SK-N-SH (cell line): ENCODE measurements around the gene SUCNR1. TPM values are rescaled to one million over a fixed set of nuclear protein-coding genes. Genes with fewer than 3 reads are reported as not detected.
"Not testable (repeated sequence)": the region's sequence is repeated elsewhere in the genome, so short reads cannot be mapped to it uniquely, and the experiment has no call there.

Experiments used
- CTCF ChIA-PET: fragments of 300-600, 350-600 bp; formaldehyde crosslinking; extraction: SDS; loops from one replicate; lab custom pipeline; 2021; lab: Yijun Ruan, JAX
- POLR2A ChIA-PET: fragments of 350-600 bp; sonication (Branson Sonifier 250); formaldehyde crosslinking; extraction: SDS; loops from one replicate; lab custom pipeline; 2020; ENCODE audit warnings: antibody characterized with exemption, inconsistent platforms; lab: Yijun Ruan, JAX
- DNase-seq: peaks from one replicate; pipeline ENCODE4 v3.0.0; 2012
- H2AFZ ChIP-seq: fragments of 200-600 bp; sonication (generic); 2 replicates; pipeline ENCODE4 v1.8.1; 2016; ENCODE audit warnings: antibody characterized with exemption, mild to moderate bottlenecking, low read depth
- H3F3A ChIP-seq: fragments of 200-600 bp; sonication (generic); replicated peaks from 2 replicates; pipeline ENCODE3; 2016; ENCODE audit warnings: antibody characterized with exemption, mild to moderate bottlenecking; ENCODE audit not compliant: insufficient read depth
- H3K27ac ChIP-seq, 2 experiments: fragments of 200-500 bp in 1 of 2; fragments of 200-600 bp in 1 of 2; sonication (Bioruptor generic) in 1 of 2; sonication (generic), shearing (Covaris generic) in 1 of 2; 2 replicates each; pipeline versions ENCODE4 v1.5.1 to v1.6.1; 2014 to 2016; ENCODE audit warnings: low read depth in 2 of 2, inconsistent platforms in 1 of 2, low read length in 1 of 2, mild to moderate bottlenecking in 1 of 2, mixed read lengths in 1 of 2
- H3K27me3 ChIP-seq: fragments of 200-600 bp; sonication (generic), shearing (Covaris generic); 2 replicates; pipeline ENCODE4 v1.6.1; 2016; ENCODE audit warnings: mixed run types; ENCODE audit not compliant: insufficient read depth
- H3K36me3 ChIP-seq, 2 experiments: fragments of 200-500 bp in 1 of 2; fragments of 200-600 bp in 1 of 2; sonication (Bioruptor generic) in 1 of 2; sonication (generic) in 1 of 2; replicated peaks in 1 of 2; 2 replicates each; pipeline versions ENCODE3 to v1.5.1; 2014 to 2016; ENCODE audit warnings: low read length in 1 of 2, mild to moderate bottlenecking in 1 of 2; ENCODE audit not compliant: insufficient read depth in 2 of 2, control insufficient read depth in 1 of 2
- H3K4me1 ChIP-seq, 2 experiments: fragments of 200-500 bp in 1 of 2; fragments of 200-600 bp in 1 of 2; sonication (Bioruptor generic) in 1 of 2; sonication (generic), shearing (Covaris generic) in 1 of 2; 2 replicates each; pipeline versions ENCODE4 v1.5.1 to v1.6.1; 2014 to 2016; ENCODE audit warnings: low read depth in 1 of 2, low read length in 1 of 2, mixed run types in 1 of 2; ENCODE audit not compliant: insufficient read depth in 2 of 2, control insufficient read depth in 1 of 2
- H3K4me2 ChIP-seq: fragments of 200-600 bp; sonication (generic), shearing (Covaris generic); 2 replicates; pipeline ENCODE4 v1.6.1; 2017; ENCODE audit warnings: mixed run types
- H3K4me3 ChIP-seq, 2 experiments: fragments of 200-500 bp in 1 of 2; fragments of 200-600 bp in 1 of 2; sonication (Bioruptor generic) in 1 of 2; sonication (generic), shearing (Covaris generic) in 1 of 2; 2 replicates each; pipeline versions ENCODE4 v1.5.1 to v1.8.1; 2014 to 2016; ENCODE audit warnings: low read depth in 2 of 2, inconsistent platforms in 1 of 2, low read length in 1 of 2, mild to moderate bottlenecking in 1 of 2, mixed read lengths in 1 of 2, moderate library complexity in 1 of 2
- H3K79me2 ChIP-seq: fragments of 200-600 bp; sonication (generic); 2 replicates; pipeline ENCODE4 v1.8.1; 2017; ENCODE audit warnings: mild to moderate bottlenecking; ENCODE audit not compliant: insufficient read depth
- H3K9ac ChIP-seq: fragments of 200-600 bp; sonication (generic); 2 replicates; pipeline ENCODE4 v1.6.1; 2017; ENCODE audit warnings: mixed run types
- H3K9me2 ChIP-seq: fragments of 200-600 bp; sonication (generic); 2 replicates; pipeline ENCODE4 v1.6.1; 2017; ENCODE audit warnings: mixed run types
- H3K9me3 ChIP-seq: fragments of 200-600 bp; sonication (generic); 2 replicates; pipeline ENCODE4 v1.6.1; 2017; ENCODE audit warnings: mixed run types, mild to moderate bottlenecking, moderate library complexity
- H4K20me1 ChIP-seq: fragments of 200-600 bp; sonication (generic); 2 replicates; pipeline ENCODE4 v1.6.1; 2017; ENCODE audit warnings: mild to moderate bottlenecking, mixed run types; ENCODE audit not compliant: insufficient read depth
- CHD2 ChIP-seq: fragments of 150-350 bp; IDR thresholded peaks from 2 replicates; pipeline ENCODE4 v1.6.1; 2018; ENCODE audit warnings: low read length; ENCODE audit not compliant: partially characterized antibody
- ELF1 ChIP-seq: IDR thresholded peaks from 2 replicates; pipeline ENCODE4 v1.4.0; 2012
- EP300 ChIP-seq, 2 experiments: IDR thresholded peaks; 2 replicates each; pipeline versions ENCODE4 v1.4.0 to v1.6.1; 2012; ENCODE audit warnings: borderline replicate concordance in 1 of 2, low read depth in 1 of 2, low read length in 1 of 2
- FOSL2 ChIP-seq: IDR thresholded peaks from 2 replicates; pipeline ENCODE4 v1.4.0; 2012; ENCODE audit warnings: low read depth, mild to moderate bottlenecking, moderate library complexity, borderline replicate concordance
- FOXM1 ChIP-seq: IDR thresholded peaks from 2 replicates; pipeline ENCODE4 v1.4.0; 2012; ENCODE audit warnings: low read depth, mild to moderate bottlenecking
- JUND ChIP-seq: IDR thresholded peaks from 2 replicates; pipeline ENCODE4 v1.4.0; 2012
- MEF2A ChIP-seq: IDR thresholded peaks from 2 replicates; pipeline ENCODE4 v1.4.0; 2012; ENCODE audit warnings: low read depth, borderline replicate concordance
- NRF1 ChIP-seq: IDR thresholded peaks from 2 replicates; pipeline ENCODE4 v1.6.1; 2012; ENCODE audit warnings: low read depth, mild to moderate bottlenecking, low read length
- POLR2AphosphoS5 ChIP-seq: IDR thresholded peaks from 2 replicates; pipeline ENCODE4 v1.6.1; 2012; ENCODE audit warnings: low read depth, low read length
- RCOR1 ChIP-seq: fragments of 150-350 bp; IDR thresholded peaks from 2 replicates; pipeline ENCODE4 v1.6.1; 2017; ENCODE audit warnings: antibody characterized with exemption, low read length
- RFX5 ChIP-seq: IDR thresholded peaks from 2 replicates; pipeline ENCODE4 v1.6.1; 2012; ENCODE audit warnings: mild to moderate bottlenecking, improper control_type of control experiment, low read length
- TCF12 ChIP-seq: IDR thresholded peaks from 2 replicates; pipeline ENCODE4 v1.4.0; 2012
- WGBS: methylation state at CpG from one replicate; pipeline ENCODE4 v1.1.6; 2017; ENCODE audit warnings: low lambda C conversion rate; 5-methylcytosine and 5-hydroxymethylcytosine counted together
- polyA plus RNA-seq, 3 experiments: library from polyadenylated mRNA; depleted of rRNA; stranded (reverse); fragments of >200 nt; gene quantifications; 2 replicates each; pipeline ENCODE4 v1.2.3, GENCODE V29; 2012
- TF ChIP-seq, protein P1 (sequence below): IDR thresholded peaks from 2 replicates; pipeline ENCODE4 v1.4.0; 2012; ENCODE audit warnings: low read depth
- TF ChIP-seq, protein P2 (sequence below): IDR thresholded peaks from 2 replicates; pipeline ENCODE4; 2012
- TF ChIP-seq, protein P3 (sequence below): IDR thresholded peaks from 2 replicates; pipeline ENCODE4 v1.6.1; 2012; ENCODE audit warnings: mild to moderate bottlenecking, low read depth, low read length, moderate library complexity

The SUCNR1 gene
- polyA plus RNA-seq, 1 of the 3 experiments (the other 2 are of a cell fraction): 1.5 TPM

DNA sequence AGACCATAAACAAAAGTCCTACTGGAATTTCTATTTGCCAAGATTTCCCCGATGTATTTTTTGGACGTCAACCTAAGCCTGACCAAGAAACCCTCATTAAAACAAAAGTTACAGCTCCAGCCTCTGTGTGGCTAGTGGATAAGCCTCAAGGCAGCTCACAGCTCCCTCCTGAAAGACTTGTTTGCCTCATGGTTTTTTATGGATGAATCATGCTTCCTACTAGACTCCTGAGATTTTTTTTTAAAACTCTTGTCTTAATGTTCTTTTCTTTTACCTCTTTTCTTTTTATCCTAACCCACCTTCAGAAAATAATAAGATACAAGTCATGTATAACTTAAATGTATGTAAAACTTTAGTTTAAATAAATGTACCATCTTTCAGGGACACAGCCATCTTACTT, 52.4 kb downstream of the SUCNR1 start:
- CTCF ChIA-PET: interaction anchor here (0.7 kb wide), 1 partner anchor 518 kb away, joined by 3 read pairs; no protein-coding TSS in a partner anchor
- no peak for DNase-seq
- Histone ChIP-seq H3K9me2 (no peaks in the 10 kb centered on the region), H3F3A (peaks cover 44% of the 10 kb centered on the region), H3K36me3 (peaks cover 0 to 2% of the 10 kb centered on the region in 2 experiments), H3K27ac (peak overlapping the region; percentile 88 to 96; a peak in 3 of 4 replicates), H3K4me3 (peak overlapping the region; percentile 51 to 57; a peak in 3 of 4 replicates), H4K20me1 (no peaks in the 10 kb centered on the region), H3K4me2 (peak overlapping the region; percentile 74), H3K27me3 (no peaks in the 10 kb centered on the region), H3K9ac (peak overlapping the region; percentile 84; the same call in 1 of the 2 replicates), H3K79me2 (peaks cover 61% of the 10 kb centered on the region), H3K4me1 (peaks cover 2 to 26% of the 10 kb centered on the region in 2 experiments; a peak in 3 of 4 replicates), H2AFZ (no peak overlapping the region), H3K9me3 (no peaks in the 10 kb centered on the region)
- TF ChIP-seq, protein P1, sequence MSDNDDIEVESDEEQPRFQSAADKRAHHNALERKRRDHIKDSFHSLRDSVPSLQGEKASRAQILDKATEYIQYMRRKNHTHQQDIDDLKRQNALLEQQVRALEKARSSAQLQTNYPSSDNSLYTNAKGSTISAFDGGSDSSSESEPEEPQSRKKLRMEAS: peak; percentile 44; the same call in 1 of the 2 replicates
- TF ChIP-seq RFX5: no peak
- TF ChIP-seq FOSL2: peak; percentile 61
- no peak for TF ChIP-seq FOXM1
- TF ChIP-seq EP300 (IDR thresholded peaks at IDR 0.05; ENCODE audit: borderline replicate concordance in 1 of 2, low read depth in 1 of 2, low read length in 1 of 2): no peak
- TF ChIP-seq NRF1: no peak
- TF ChIP-seq, protein P2, sequence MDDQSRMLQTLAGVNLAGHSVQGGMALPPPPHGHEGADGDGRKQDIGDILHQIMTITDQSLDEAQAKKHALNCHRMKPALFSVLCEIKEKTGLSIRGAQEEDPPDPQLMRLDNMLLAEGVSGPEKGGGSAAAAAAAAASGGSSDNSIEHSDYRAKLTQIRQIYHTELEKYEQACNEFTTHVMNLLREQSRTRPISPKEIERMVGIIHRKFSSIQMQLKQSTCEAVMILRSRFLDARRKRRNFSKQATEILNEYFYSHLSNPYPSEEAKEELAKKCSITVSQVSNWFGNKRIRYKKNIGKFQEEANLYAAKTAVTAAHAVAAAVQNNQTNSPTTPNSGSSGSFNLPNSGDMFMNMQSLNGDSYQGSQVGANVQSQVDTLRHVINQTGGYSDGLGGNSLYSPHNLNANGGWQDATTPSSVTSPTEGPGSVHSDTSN: no peak
- no peak for TF ChIP-seq ELF1
- POLR2A ChIA-PET: no interaction called here
- WGBS: 0% methylated on average over 2 of the region's 2 CpGs

DNA sequence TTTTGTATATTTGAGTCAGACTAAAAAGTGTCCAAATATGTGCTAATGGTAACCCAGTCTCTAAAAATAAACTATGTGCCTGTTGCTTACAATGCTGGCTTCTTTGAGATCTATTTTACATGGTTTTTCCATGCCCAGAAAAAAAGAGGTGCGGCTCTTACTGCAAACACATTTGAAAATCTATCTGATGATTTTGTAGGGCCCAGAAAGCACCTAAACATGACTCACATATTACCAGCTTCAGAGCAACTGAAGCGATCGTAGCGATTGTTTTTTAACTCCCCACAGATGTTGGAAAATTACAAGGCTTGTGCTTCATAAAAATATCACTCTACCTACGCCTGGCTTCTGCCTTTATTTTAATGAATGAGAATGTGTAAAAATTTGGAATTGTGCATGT, 53.5 kb downstream of the SUCNR1 start:
- Histone ChIP-seq H3K36me3 (no peaks in the 10 kb centered on the region), H3K27me3 (no peaks in the 10 kb centered on the region), H3F3A (peaks cover 53% of the 10 kb centered on the region), H3K79me2 (peaks cover 50% of the 10 kb centered on the region), H3K4me2 (peak overlapping the region; percentile 74), H3K4me1 (peaks cover 2 to 32% of the 10 kb centered on the region in 2 experiments; a peak in 3 of 4 replicates), H3K27ac (peak overlapping the region; percentile 88 to 96), H3K4me3 (peak overlapping the region; percentile 51 to 57; a peak in 3 of 4 replicates), H3K9me3 (no peaks in the 10 kb centered on the region), H3K9ac (peak overlapping the region; percentile 84; the same call in 1 of the 2 replicates), H4K20me1 (no peaks in the 10 kb centered on the region), H2AFZ (no peak overlapping the region), H3K9me2 (no peaks in the 10 kb centered on the region)
- WGBS: 18% methylated on average over 5 of the region's 5 CpGs
- DNase-seq: no peak
- ChIA-PET POLR2A (no interaction called here), CTCF (no interaction called here)
- TF ChIP-seq FOSL2 (peak; percentile 56; the same call in 1 of the 2 replicates), JUND (peak; percentile 46; the same call in 1 of the 2 replicates), POLR2AphosphoS5 (0 out of 2 replicates have a peak, but pooled peaks have one; percentile 27), MEF2A (0 out of 2 replicates have a peak, but pooled peaks have one; percentile 15), CHD2 (no peak), RCOR1 (no peak), TCF12 (peak; percentile 50), EP300 (IDR thresholded peaks at IDR 0.05; ENCODE audit: borderline replicate concordance in 1 of 2, low read depth in 1 of 2, low read length in 1 of 2) (peak in 1 of 2 experiments; percentile 45; a peak in 1 of 4 replicates)
- TF ChIP-seq, protein P3, sequence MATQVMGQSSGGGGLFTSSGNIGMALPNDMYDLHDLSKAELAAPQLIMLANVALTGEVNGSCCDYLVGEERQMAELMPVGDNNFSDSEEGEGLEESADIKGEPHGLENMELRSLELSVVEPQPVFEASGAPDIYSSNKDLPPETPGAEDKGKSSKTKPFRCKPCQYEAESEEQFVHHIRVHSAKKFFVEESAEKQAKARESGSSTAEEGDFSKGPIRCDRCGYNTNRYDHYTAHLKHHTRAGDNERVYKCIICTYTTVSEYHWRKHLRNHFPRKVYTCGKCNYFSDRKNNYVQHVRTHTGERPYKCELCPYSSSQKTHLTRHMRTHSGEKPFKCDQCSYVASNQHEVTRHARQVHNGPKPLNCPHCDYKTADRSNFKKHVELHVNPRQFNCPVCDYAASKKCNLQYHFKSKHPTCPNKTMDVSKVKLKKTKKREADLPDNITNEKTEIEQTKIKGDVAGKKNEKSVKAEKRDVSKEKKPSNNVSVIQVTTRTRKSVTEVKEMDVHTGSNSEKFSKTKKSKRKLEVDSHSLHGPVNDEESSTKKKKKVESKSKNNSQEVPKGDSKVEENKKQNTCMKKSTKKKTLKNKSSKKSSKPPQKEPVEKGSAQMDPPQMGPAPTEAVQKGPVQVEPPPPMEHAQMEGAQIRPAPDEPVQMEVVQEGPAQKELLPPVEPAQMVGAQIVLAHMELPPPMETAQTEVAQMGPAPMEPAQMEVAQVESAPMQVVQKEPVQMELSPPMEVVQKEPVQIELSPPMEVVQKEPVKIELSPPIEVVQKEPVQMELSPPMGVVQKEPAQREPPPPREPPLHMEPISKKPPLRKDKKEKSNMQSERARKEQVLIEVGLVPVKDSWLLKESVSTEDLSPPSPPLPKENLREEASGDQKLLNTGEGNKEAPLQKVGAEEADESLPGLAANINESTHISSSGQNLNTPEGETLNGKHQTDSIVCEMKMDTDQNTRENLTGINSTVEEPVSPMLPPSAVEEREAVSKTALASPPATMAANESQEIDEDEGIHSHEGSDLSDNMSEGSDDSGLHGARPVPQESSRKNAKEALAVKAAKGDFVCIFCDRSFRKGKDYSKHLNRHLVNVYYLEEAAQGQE: no peak
- TF ChIP-seq, protein P1: peak; percentile 44; the same call in 1 of the 2 replicates

DNA sequence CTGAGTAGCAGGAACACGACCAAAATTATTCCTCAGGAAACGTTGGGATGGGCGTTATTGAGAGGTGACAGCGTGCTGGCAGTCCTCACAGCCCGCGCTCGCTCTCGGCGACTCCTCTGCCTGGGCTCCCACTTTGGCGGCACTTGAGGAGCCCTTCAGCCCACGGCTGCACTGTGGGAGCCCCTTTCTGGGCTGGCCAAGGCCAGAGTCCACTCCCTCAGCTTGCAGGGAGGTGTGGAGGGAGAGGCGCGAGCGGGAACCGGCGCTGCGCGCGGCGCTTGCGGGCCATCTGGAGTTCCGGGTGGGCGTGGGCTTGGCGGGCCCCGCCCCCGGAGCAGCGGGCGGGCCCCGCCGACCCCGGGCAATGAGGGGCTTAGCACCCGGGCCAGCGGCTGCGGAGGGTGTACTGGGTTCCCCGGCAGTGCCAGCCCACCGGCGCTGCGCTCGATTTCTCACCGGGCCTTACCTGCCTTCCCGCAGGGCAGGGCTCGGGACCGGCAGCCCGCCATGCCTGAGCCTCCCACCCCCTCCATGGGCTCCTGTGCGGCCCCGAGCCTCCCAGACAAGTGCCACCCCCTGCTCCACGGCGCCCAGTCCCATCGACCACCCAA, 54.6 kb downstream of the SUCNR1 start:
- H3K4me2 ChIP-seq: peak overlapping the region; percentile 74

More for the DNA sequence above, 54.6 kb downstream of the SUCNR1 start:
- CTCF ChIA-PET, POLR2A ChIA-PET, DNase-seq, H3K36me3 ChIP-seq, H3K9me2 ChIP-seq, H2AFZ ChIP-seq, H3K27me3 ChIP-seq, H3K9me3 ChIP-seq, H4K20me1 ChIP-seq: not testable (repeated sequence)
- Histone ChIP-seq H3K4me1 (peaks cover 2 to 31% of the 10 kb centered on the region in 2 experiments; a peak in 3 of 4 replicates), H3F3A (peaks cover 60% of the 10 kb centered on the region), H3K27ac (peak overlapping the region; percentile 88 to 96), H3K9ac (peak overlapping the region; percentile 84; the same call in 1 of the 2 replicates), H3K79me2 (peaks cover 39% of the 10 kb centered on the region), H3K4me3 (peak overlapping the region; percentile 51 to 57)
- WGBS: 29% methylated on average over 11 of the region's 49 CpGs
